ENCODE data around the gene CACNA1A.
A peak's percentile ranks its signal among the peaks of the same experiment; 100 is the strongest.
"Not testable (repeated sequence)": the region's sequence is repeated elsewhere in the genome, so short reads cannot be mapped to it uniquely, and the experiment has no call there.

Gene CACNA1A

GRCh38 chr19:13260883-13261653, 245.2 kb downstream of the CACNA1A start:
- in situ Hi-C loops (cut with MboI; ENCODE audit: low pct_unique_long_range_greater_than_20kb, low sequenced_read_pairs), result no loop called here
- DNase-seq, result peak; percentile 22

GRCh38 chr19:13256918-13257317, 249.4 kb downstream of the CACNA1A start:
- in situ Hi-C loops (cut with MboI; ENCODE audit: low pct_unique_long_range_greater_than_20kb, low sequenced_read_pairs), result no loop called here
- no peak for DNase-seq

GRCh38 chr19:13256398-13256797, 249.9 kb downstream of the CACNA1A start:
- DNase-seq; in situ Hi-C loops (cut with MboI; ENCODE audit: low pct_unique_long_range_greater_than_20kb, low sequenced_read_pairs): not testable (repeated sequence)

DNA sequence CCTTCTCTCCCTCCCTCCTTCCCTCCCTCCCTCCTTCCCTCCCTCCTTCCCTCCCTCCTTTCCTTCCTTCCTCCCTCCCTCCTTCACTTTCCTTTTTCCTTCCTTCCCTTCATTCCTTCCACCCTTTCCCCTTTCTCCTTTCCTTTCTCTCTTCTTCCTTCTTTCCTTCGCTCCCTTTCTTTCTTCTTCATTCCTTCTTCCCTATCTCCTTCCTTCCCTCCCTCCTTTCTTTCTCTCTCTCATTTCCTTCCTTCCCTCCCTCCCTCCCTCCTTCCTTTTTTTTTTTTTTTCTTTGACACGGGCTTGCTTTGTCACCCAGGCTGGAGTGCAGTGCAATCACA, 250.6 kb downstream of the CACNA1A start:
- in situ Hi-C loops (cut with MboI; ENCODE audit: low pct_unique_long_range_greater_than_20kb, low sequenced_read_pairs), result no loop called here
- no peak for DNase-seq

GRCh38 chr19:13255041-13255718, 251.1 kb downstream of the CACNA1A start:
- no peak for DNase-seq
- in situ Hi-C loops (cut with MboI; ENCODE audit: low pct_unique_long_range_greater_than_20kb, low sequenced_read_pairs), result no loop called here

DNA sequence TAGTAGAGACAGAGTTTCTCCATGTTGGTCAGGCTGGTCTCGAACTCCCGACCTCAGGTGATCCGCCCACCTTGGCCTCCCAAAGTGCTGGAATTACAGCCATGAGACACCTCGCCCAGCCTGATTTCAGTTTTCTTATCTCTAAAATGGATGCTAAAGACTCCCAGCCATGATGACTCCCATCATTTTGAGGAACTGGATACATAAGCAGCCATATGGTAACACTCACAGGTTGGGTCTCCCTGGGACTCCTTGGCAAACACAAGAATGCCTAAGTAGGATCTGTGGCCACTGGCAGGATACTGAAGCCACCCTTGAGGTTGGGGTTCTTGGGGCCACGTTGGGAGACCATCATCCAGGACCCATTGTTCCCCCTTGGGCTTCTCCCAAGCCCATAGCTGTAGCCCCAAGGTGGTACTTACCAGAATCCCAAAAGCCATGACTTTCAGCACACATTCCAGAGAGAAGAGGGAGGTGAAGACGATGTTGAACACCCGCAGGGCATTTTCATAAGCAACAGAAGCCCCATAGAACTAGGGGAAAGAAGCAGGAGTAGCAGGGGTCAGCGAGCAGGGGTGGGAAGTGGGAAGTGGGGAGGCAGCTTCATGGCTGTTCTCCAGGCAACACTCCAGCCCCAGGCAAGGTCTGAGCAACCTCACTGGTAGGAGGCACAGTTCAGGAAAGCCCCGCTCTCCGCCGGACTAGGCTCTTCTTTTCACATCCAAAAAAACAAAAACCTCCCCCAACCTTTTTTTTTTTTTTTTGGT, 253.5 kb downstream of the CACNA1A start:
- in situ Hi-C loops (cut with MboI; ENCODE audit: low pct_unique_long_range_greater_than_20kb, low sequenced_read_pairs), result no loop called here
- no peak for DNase-seq

DNA sequence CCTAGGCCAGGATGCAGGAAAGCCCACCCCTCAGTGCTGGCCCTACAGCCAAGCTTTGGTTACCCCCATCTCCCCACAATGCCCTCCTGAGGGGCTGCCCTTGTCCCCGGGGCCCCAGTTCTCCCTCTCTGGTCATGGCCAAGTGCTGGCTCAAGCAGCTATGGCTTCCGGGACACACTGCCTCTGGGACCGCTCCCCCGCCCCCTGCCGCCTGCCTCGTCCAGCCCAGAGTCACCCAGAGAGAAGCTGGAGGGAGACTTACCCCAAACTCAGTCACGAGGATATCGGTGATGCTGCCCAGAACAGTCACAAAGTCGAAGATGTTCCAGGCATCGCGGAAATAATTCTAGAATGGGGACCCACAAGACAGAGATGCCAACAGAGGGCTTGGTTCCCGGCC, 261.4 kb downstream of the CACNA1A start:
- DNase-seq, result no peak
- in situ Hi-C loops (cut with MboI; ENCODE audit: low pct_unique_long_range_greater_than_20kb, low sequenced_read_pairs), result no loop called here

GRCh38 chr19:13241231-13242104, 264.8 kb downstream of the CACNA1A start:
- peak; percentile 23 for DNase-seq

GRCh38 chr19:13240312-13241022, 265.8 kb downstream of the CACNA1A start:
- in situ Hi-C loops (cut with MboI; ENCODE audit: low pct_unique_long_range_greater_than_20kb, low sequenced_read_pairs), result no loop called here
- DNase-seq, result no peak

More at GRCh38 chr19:13241231-13242104, 264.8 kb downstream of the CACNA1A start:
- in situ Hi-C loops (cut with MboI; ENCODE audit: low pct_unique_long_range_greater_than_20kb, low sequenced_read_pairs), result no loop called here

GRCh38 chr19:13238891-13239534, 267.3 kb downstream of the CACNA1A start:
- no peak for DNase-seq
- in situ Hi-C loops (cut with MboI; ENCODE audit: low pct_unique_long_range_greater_than_20kb, low sequenced_read_pairs), result no loop called here

GRCh38 chr19:13234518-13234917, 271.8 kb downstream of the CACNA1A start:
- peak; percentile 85 for DNase-seq
- in situ Hi-C loops (cut with MboI; ENCODE audit: low pct_unique_long_range_greater_than_20kb, low sequenced_read_pairs), result no loop called here

DNA sequence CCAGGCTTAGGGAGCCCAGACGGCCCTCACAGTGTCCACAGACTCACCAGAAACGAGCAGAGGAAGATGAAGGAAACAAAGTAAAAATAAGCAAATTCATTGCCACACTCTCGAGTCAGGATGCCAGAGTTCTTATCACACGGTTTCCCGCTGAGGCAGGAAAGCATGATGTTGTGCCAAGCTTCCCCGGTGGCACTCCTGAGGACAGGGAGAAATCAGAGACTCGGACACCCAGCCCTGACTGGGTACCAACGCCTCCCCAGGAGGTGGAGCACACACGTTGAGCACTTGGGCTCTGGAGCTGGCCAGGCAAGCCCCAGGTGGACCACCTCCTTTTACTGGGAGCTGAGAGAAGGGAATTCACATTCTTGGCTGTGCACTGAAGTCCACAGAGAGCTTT, 274.6 kb downstream of the CACNA1A start:
- in situ Hi-C loops (cut with MboI; ENCODE audit: low pct_unique_long_range_greater_than_20kb, low sequenced_read_pairs), result no loop called here

DNA sequence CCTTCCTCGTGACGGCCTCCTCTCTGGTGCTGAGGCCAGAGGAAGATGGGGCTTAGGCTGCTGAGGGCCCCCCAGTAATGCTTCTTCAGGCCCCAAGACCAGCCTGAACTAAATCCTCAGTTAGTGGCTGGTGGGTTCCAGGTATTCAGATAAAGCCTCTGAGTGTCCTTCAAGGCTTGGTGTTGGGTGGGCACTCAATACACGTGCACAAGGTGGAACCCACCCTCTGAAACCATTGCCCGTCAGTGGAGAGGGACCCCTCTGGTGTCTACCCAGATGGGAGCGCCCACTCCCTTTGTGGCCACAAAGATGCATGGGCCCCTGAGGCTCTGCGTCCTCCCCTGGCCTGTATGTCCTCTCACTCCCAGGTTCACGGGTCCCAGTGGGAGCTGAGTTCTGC, 277.0 kb downstream of the CACNA1A start:
- in situ Hi-C loops (cut with MboI; ENCODE audit: low pct_unique_long_range_greater_than_20kb, low sequenced_read_pairs), result no loop called here
- DNase-seq, result no peak

More for the DNA sequence above, 274.6 kb downstream of the CACNA1A start:
- no peak for DNase-seq

DNA sequence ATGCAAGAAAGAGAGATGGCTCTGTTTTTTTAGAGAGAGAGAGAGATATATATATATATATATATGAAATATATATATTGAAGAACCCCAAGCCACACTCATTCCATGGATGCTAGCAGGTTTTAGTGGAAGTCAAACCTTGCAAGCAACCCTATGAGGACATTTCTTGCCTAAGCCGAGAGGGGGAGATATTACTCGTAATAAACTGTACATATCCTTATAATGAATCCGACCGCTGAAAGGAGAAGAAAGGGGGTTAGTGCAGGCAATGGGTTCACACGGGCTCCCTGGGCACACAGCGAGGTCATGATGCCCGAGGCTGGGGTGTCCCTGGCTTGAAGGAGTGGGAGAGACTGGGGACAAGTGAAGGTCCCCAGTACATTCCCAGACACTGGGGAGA, 277.7 kb downstream of the CACNA1A start:
- in situ Hi-C loops (cut with MboI; ENCODE audit: low pct_unique_long_range_greater_than_20kb, low sequenced_read_pairs), result no loop called here
- DNase-seq, result no peak

DNA sequence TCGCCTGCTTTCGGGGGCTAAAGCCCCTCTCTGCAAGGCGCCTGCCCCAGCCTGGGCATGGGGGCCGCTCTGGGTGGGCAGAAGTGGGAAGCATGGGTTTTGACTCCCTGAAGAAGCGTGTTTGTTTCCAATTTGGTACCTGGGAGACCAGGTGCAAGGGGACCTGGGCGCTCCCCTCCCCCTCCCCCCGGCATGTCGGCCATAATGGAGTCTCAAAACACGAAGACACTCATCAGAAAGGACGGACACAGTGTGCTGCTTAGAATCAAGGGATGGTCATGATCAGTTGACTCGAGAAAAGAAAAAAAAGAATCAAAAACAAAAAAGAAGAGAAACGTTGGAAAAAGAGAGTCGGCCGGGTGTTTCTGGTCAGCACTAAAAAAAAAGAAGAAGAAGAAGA, 279.3 kb downstream of the CACNA1A start:
- no peak for DNase-seq
- in situ Hi-C loops (cut with MboI; ENCODE audit: low pct_unique_long_range_greater_than_20kb, low sequenced_read_pairs), result no loop called here

DNA sequence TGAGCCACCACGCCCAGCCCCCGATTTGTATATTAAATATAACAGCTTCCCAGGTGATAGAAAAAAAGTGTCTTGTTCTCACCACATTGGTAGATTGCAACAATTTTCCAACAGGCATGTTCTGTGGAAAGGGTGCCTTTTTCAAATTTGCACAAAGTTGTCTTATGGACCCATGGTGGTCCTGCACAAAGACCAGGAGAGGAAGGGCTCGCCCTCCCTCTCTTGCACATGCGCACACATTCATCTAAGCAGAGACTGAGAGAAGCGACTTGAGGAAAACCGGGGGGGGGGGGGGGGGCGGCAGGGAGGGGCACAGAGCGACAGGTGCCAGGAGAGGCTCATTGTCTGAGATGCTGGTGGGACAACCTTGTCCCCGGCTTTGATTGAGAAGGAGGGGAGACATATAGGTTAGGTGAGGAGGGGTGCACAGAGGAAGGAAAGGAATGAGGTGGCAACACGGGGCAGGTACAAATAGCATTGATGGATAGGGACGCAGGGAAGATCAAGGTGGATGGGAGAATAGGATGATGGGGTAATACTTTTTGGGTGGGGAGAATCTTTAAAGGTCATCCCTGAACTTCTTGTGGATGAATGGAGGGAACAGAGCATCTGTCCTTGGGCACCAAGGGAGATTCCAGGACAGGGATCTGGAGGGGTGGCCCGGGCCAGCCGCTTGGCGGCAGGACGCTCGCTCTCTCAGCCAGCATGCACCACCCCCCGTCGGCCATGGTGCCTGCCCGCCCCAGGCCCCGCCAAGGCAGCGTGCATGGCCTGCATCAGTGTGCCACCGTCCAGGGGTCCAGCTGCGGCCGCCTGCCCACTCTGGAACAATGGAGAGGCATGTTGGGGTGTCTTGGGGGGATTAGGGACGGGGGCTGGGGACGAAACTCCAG, 280.1 kb downstream of the CACNA1A start:
- in situ Hi-C loops (cut with MboI; ENCODE audit: low pct_unique_long_range_greater_than_20kb, low sequenced_read_pairs), result no loop called here

DNA sequence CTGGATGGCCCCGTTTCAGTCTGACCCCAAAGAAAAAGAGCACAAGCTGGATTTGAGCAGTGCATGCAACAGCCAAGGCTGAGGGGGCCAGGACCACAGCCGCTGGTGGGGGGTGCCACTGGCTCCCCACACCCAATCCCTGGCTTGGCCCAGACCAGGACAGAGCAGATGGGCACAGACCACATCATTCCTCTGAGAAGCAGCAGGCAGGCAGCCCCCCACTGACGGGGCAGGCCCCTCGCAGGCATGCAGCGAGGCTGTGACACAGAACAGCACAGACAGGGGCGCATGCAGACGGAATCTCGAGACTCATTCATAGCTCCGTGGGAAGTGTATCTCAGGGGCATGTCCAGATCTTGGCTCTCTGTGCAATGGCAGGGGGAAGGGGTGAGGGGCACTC, 281.2 kb downstream of the CACNA1A start:
- DNase-seq, result no peak
- in situ Hi-C loops (cut with MboI; ENCODE audit: low pct_unique_long_range_greater_than_20kb, low sequenced_read_pairs), result no loop called here

More for the DNA sequence above, 280.1 kb downstream of the CACNA1A start:
- DNase-seq, result no peak

Measured in KBM-7 (cell line).